Tibial artery (tissue), 4 donors: ENCODE data around the gene MYO9A.

Source experiments
- DNase-seq, 2 donors: peaks; one replicate each; pipeline ENCODE4 v3.0.0-alpha.2; 2019
- H3K27ac ChIP-seq, 2 donors: fragments of 200-600 bp; sonication (generic) in 1 of 2; 1 replicate in 1 of 2; 2 replicates in 1 of 2; pipeline ENCODE4 v1.5.1; 2018 to 2019; ENCODE audit warnings: mild to moderate bottlenecking in 1 of 2
- H3K27me3 ChIP-seq, 2 donors: fragments of 200-600 bp; sonication (generic) in 1 of 2; one replicate each; pipeline versions ENCODE4 v1.5.1 to v1.6.0; 2016 to 2019
- H3K36me3 ChIP-seq, 3 donors: fragments of 200-600 bp; sonication (generic) in 2 of 3; one replicate each; pipeline ENCODE4 v1.5.1; 2016 to 2019; ENCODE audit warnings: mild to moderate bottlenecking in 2 of 3
- H3K4me1 ChIP-seq, 4 donors: fragments of 200-600 bp; sonication (generic) in 2 of 4; 1 replicate in 3 of 4; 2 replicates in 1 of 4; pipeline ENCODE4 v1.5.1; 2016 to 2019
- H3K4me3 ChIP-seq, 2 donors: fragments of 200-600 bp; sonication (generic) in 1 of 2; 1 replicate in 1 of 2; 2 replicates in 1 of 2; pipeline ENCODE4 v1.5.1; 2018 to 2019; ENCODE audit warnings: mild to moderate bottlenecking in 2 of 2
- H3K9me3 ChIP-seq, 3 donors: fragments of 200-600 bp; sonication (generic) in 1 of 3; one replicate each; pipeline ENCODE4 v1.5.1; 2016 to 2019
- intact Hi-C: fragments of 100-400 bp; cut with DNase I; formaldehyde crosslinking; loops from one replicate; pipeline ENCODE4 v1.15.0; 2023; ENCODE audit warnings: low total_unique reads
- TF ChIP-seq, protein P1 (sequence below), 2 experiments: fragments of 200-600 bp in 1 of 2; fragments of 450-650 bp in 1 of 2; IDR thresholded peaks; one replicate each; pipeline ENCODE4 v1.5.1; 2017 to 2019; ENCODE audit warnings: antibody characterized with exemption in 2 of 2, mild to moderate bottlenecking in 1 of 2, moderate library complexity in 1 of 2

The MYO9A gene

DNA sequence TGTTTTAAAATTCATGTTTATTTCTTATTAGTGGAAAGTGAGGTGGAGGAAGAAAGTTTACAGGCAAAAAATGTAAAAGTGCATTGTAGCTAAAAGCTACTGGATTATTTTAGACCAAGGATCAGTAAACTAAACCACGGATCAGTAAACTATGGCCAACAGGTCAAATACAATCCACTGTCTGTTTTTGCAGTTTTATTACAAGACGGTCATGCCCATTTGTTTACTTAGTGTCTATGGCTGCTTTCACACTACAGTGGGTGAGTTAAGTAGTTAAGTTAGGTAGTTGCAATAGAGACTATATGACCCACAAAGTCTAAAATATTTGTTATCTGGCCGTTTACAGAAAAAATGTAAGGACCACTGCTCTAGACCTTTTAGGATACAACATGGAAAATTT lies 225.6 kb downstream of the MYO9A start:
- Histone ChIP-seq H3K4me3 (no peak overlapping the region), H3K36me3 (peaks cover 12 to 32% (median 32%) of the 10 kb centered on the region in 3 donors), H3K9me3 (no peaks in the 10 kb centered on the region), H3K4me1 (no peaks in the 10 kb centered on the region), H3K27ac (no peak overlapping the region), H3K27me3 (no peaks in the 10 kb centered on the region)
- no peak for DNase-seq
- TF ChIP-seq, protein P1, sequence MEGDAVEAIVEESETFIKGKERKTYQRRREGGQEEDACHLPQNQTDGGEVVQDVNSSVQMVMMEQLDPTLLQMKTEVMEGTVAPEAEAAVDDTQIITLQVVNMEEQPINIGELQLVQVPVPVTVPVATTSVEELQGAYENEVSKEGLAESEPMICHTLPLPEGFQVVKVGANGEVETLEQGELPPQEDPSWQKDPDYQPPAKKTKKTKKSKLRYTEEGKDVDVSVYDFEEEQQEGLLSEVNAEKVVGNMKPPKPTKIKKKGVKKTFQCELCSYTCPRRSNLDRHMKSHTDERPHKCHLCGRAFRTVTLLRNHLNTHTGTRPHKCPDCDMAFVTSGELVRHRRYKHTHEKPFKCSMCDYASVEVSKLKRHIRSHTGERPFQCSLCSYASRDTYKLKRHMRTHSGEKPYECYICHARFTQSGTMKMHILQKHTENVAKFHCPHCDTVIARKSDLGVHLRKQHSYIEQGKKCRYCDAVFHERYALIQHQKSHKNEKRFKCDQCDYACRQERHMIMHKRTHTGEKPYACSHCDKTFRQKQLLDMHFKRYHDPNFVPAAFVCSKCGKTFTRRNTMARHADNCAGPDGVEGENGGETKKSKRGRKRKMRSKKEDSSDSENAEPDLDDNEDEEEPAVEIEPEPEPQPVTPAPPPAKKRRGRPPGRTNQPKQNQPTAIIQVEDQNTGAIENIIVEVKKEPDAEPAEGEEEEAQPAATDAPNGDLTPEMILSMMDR (IDR thresholded peaks at IDR 0.05): no peak
- intact Hi-C loops: no loop called here

DNA sequence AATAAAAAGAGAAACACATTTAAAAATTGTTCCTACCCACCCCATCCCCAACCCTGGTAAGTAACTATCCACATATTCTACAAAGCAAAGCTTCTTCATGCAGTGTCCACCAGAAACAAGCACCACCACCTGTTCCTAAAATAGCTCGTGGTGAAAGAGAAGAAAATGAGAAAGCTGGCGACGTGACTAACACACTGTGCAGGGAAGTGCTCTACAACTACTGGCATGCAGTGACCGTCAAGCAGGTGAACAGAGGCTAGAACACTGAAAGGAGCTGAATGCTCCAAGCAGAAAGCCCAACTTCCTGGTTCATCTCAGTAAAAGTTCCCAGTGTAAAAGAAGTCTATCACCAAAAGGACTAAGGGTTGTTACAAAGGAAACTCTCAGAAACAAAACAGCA lies 226.9 kb downstream of the MYO9A start:
- Histone ChIP-seq H3K4me3 (no peak overlapping the region), H3K36me3 (peaks cover 13 to 40% (median 39%) of the 10 kb centered on the region in 3 donors), H3K27me3 (no peaks in the 10 kb centered on the region), H3K4me1 (no peaks in the 10 kb centered on the region), H3K27ac (no peak overlapping the region), H3K9me3 (no peaks in the 10 kb centered on the region)
- intact Hi-C loops: no loop called here
- DNase-seq: no peak
- TF ChIP-seq, protein P1 (IDR thresholded peaks at IDR 0.05): no peak

DNA sequence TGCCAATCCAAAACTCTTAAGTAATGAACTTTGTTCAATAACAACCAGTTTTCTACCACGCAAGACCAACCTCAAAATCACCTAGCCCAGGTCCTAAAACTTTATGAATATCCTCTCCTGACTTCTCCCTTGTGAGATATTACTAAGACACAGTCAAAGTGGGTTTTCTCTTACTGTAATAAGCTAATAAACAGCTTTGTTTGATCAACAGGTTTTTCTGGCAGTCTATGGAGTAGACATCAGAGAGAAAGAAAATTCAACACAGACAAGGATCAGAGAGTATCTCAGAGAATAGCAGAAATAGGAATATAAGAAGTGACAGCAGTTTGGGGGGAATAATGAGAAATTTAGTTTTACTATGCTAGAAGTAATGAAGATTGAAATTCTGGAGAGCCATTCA lies 228.0 kb downstream of the MYO9A start:
- no peaks in the 10 kb centered on the region for H3K9me3 ChIP-seq
- TF ChIP-seq, protein P1 (IDR thresholded peaks at IDR 0.05): no peak
- peaks cover 13 to 40% (median 39%) of the 10 kb centered on the region in 3 donors for H3K36me3 ChIP-seq
- no peak overlapping the region for H3K27ac ChIP-seq
- no peak overlapping the region for H3K4me3 ChIP-seq
- no peak for DNase-seq
- intact Hi-C loops: no loop called here
- H3K27me3 ChIP-seq: no peaks in the 10 kb centered on the region
- H3K4me1 ChIP-seq: no peaks in the 10 kb centered on the region

DNA sequence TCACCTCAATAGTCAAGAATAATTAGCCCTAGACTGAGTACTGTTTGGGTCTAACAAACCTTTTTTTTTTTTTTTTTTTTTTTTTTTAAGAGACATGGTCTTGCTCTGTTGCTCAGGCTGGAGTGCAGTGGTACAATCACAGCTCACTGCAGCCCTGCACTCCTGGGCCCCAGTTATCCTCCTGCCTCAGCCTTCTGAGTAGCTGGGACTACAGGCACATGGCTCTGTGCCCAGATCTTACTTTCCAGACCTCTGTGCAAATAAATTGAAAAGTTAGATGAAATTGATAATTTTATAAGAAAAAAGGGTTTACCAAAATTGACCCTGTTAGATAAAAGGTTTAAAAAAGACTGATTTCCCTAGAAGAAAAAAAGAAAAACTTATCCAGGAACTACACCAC lies 228.6 kb downstream of the MYO9A start:
- H3K27me3 ChIP-seq: no peaks in the 10 kb centered on the region
- intact Hi-C loops: no loop called here
- H3K4me3 ChIP-seq: no peak overlapping the region
- no peak overlapping the region for H3K27ac ChIP-seq
- no peak for DNase-seq
- TF ChIP-seq, protein P1 (IDR thresholded peaks at IDR 0.05): no peak
- H3K36me3 ChIP-seq: peaks cover 13 to 42% (median 39%) of the 10 kb centered on the region in 3 donors
- no peaks in the 10 kb centered on the region for H3K4me1 ChIP-seq
- no peaks in the 10 kb centered on the region for H3K9me3 ChIP-seq

DNA sequence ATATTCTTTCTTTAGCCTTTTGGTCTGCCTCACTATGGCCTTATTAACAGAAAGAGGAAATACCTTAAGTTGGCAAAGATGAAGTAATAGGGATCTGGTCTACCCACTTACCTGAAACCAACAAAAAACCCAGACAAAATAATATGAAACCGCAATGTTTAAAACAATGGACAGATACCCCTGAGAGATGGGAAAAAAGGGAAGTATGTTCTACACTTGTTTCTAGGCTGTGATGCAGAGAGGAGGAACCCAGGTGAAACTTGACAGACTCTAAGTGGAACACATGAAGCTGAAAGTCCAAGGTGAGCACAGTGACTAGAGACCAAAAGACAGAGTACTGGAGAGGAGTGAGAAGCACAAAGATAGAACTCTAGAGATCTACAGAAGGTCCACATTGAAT lies 229.2 kb downstream of the MYO9A start:
- Histone ChIP-seq H3K36me3 (peaks cover 13 to 47% (median 39%) of the 10 kb centered on the region in 3 donors), H3K4me1 (no peaks in the 10 kb centered on the region), H3K27me3 (no peaks in the 10 kb centered on the region), H3K27ac (no peak overlapping the region), H3K9me3 (no peaks in the 10 kb centered on the region), H3K4me3 (no peak overlapping the region)
- DNase-seq: no peak
- TF ChIP-seq, protein P1 (IDR thresholded peaks at IDR 0.05): no peak
- intact Hi-C loops: no loop called here

DNA sequence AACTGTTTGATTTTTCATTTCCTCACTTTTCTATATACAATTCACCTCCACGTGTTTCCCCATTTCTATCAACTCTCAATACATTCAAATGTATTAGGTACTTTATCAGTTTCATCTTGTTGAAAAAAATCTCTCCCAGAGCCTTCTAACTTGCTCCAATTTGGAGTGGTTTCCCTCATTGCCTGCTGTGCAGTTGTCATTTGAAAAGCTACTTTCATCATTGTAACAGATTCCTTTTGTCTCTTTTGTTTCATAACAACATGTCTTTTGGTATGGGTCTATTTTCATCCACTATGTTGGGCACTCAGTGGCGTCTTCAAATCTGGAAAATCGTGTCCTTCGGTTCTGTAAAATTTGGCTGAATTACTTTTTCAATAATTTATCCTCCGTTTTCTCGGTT lies 232.6 kb downstream of the MYO9A start:
- TF ChIP-seq, protein P1 (IDR thresholded peaks at IDR 0.05): no peak
- intact Hi-C loops: no loop called here
- no peak for DNase-seq
- Histone ChIP-seq H3K4me1 (no peaks in the 10 kb centered on the region), H3K36me3 (peaks cover 24 to 58% (median 54%) of the 10 kb centered on the region in 3 donors), H3K27ac (no peak overlapping the region), H3K9me3 (no peaks in the 10 kb centered on the region), H3K4me3 (no peak overlapping the region), H3K27me3 (no peaks in the 10 kb centered on the region)
